ENCODE measurements around the gene ADH7.

The ADH7 gene

DNA sequence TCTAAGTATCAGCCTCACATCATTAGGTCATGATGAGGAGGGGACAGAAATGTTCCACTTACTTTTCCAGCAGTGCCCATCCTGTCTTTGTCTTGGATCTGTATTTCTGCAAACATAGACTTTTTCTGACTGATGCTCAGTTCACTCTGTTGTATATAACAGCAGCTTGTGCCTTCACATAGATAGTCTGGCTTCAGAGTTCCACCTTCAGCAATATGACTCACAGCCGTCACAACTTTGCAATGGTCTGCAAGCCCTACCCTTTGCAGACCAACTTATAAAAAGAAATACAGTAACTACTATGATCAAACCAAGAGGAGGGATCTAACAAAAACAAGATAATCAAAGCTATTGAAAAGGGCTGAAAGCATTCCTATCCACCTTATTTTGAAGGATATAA is at the start of gene ADH7:
ADH7 (minus strand) TSS at position 189 of the 400 bp plus-strand sequence; CDS start at position 80, 109 bp downstream.
- no peak for DNase-seq (ENCODE audit: low spot score)

DNA sequence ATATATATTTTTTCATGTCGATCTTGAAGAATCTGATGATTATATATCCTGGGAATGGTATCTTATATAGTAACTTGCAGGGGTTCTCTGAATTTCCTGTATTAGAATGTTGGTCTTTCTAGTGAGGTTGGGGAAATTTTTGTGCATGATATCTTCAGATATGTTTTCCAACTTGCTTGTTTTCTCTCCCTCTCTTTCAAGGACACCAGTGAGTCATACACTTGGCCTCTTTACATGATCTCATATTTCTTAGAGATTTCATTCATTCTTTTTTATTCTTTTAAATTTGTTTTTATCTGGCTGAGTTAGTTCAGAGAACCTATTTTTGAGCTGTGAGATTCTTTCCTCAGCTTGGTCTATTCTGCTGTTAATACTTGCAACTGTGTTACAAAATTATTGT is 48.5 kb upstream of the ADH7 start:
- DNase-seq (ENCODE audit: low spot score), result no peak

DNA sequence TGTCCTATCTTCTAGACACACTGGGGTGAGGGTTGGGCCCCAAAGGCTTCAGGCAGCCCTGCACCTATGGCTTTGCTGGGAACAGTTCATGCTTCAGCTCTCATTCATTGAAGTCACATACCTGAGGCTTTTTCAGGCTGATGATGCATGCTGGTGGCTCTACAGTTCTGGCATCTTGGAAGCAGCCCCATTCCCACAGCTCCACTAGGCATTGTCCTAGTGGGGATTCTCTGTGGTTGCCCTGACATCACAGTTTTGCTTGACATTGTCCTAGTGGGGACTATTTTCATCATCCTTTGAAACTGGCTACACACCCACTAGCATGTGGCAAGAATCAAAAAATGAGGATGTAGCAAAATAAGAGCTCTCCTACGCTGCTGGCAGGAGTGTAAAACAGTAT is 38.0 kb upstream of the ADH7 start:
- DNase-seq (ENCODE audit: low spot score), result no peak

DNA sequence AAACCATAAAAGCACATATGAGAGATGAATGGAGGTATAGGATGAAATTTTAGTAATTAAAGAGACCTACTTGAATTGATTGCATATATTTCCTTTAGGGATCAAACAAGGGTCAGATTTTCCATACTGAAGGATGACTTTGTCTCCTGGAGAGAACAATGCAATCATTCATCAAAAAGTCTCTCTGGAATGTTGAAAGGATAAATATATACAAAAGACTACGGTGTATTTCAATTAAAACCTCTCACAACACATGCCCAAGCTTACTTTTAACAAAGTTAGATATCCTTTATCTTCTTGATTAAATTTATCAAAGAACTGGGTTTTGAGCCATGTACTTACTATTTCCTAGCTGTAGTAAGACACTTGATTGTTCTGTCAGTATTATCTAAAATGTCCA is 36.8 kb upstream of the ADH7 start:
- DNase-seq (ENCODE audit: low spot score), result no peak

DNA sequence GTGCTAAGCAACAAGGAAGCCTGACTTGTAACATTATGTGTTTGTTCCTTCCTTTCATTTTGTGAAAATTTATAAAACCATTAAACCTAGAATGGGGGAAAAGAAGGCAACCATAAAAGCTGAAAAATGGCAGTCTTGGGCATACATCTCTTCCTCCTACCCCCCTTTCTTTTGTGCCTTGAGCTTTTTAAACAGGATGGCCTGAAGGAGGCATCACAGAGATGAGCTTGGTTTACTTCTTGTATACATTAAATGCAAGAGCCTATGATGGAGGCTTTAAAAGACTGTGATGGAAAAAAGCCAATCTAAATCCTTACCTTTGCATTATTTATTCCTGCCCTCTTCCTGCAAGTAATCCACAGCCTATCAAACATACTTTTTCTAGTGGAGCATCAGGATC is 36.2 kb upstream of the ADH7 start:
- no peak for DNase-seq (ENCODE audit: low spot score)

DNA sequence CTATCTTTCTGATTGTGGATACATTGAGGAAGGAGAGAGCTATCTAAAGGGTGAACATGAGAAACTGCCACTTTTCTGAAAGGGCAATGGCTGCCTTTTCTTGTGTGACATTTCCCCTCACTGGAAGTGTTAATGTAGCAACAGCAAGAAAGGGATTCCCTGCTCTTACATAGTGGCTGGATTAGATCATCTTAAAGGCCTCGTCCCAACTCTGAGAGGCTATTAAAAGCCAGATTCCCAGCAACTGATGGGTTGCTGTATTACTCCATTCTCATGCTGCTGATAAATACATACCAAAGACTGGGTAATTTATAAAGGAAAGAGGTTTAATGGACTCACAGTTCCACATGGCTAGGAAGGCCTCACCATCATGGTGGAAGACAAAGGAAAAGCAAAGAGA is 33.7 kb upstream of the ADH7 start:
- DNase-seq (ENCODE audit: low spot score), result no peak

DNA sequence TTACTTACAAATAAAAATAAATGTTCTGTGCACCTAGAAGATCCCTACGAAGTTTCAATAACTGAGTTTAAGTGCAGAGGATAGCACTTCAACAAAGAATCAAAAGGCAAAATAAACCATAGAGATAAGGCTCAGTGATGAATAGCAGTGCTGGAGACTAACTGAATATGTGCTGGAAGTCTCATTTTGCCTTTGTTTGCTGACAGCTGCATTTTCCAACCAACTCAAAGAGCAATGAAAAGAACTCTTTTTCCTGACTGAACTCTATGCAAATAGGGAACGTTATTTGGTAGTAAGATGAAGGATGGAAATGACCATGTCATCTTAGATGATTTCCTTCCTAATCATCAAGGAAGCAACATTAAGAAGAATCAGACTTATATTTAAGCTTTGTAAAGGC is 32.7 kb upstream of the ADH7 start:
- no peak for DNase-seq (ENCODE audit: low spot score)

DNA sequence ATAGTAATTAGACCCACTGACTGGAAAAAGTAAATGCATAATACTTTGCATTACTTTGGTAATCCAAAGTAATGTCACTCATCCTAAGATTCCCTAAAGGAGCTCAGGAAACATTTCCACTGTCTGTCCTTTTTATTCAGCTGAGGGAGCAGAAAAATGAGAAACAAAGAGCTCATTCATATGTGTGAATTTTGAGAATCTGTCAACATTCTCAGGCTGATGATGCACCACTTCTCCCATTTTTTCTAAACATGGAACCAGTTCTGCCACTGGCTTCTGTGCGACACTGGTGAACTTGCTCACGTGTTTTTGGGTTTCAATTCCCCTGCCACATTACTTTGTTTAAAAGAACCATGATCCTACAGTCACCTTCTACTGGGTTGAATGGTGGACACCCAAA is 28.4 kb upstream of the ADH7 start:
- DNase-seq (ENCODE audit: low spot score), result no peak

DNA sequence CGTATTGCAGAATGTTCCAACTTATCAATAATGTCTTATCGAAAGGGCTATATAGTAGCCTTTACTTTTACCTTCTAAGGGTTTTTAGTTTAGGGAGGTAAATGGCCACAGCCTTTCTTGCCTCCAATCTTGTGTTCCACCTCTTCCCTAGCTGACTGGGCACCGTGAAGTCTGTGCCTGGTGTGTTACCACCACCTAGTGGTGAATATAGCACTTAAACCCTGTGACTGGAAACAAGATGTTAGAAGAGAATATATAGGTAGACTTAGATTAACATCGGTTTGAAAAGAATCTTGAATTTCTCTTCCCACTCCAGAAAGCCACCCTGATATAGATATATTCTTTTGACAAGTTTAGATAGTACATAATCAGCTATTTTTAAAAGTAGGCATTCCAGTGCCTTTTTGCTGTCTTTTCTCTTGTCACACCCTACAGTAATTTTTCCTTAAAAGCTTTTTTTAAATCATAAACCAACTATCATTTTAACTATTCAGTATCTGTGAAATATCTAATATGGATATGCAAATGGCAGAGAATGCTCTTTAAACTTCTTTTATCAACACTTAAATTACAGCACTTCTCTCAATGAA is 27.8 kb upstream of the ADH7 start:
- peak; percentile 68 for DNase-seq (ENCODE audit: low spot score)

DNA sequence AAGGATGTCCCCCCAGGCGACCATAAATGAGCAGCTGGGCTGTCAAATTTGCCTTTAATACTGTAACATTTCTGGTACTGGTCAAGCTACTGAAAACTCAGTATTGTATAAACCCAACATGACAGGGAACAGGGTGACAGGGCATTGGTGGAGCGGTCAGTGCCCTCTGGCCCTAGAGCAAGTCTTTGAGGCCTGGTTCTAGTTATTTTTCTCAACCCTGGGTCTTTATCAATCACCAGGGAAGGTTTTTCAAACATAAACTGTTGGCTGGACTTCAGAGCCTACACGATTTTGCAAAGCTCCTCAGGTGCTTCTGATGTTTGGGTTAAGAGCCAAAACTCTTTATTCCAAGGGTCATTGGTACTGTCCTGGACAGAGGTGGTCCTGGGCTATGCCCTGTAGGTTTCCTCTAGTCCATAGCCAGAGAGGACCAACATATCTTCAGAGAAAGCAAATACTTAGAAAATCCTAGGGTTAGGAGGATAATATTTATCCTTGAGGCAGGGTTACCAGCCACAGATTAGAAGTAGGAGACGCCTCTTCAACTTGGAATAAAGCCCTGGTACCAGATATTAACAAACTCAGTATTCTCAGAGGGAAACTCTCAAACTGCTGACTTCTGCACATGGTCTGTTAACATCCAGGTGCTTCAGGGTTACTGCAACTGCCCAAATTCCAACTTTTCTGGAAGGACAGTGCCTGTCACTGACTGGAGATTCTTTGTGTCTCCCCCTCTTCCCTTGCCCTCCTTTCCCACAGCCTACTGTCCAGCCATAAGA is 26.7 kb upstream of the ADH7 start:
- no peak for DNase-seq (ENCODE audit: low spot score)

DNA sequence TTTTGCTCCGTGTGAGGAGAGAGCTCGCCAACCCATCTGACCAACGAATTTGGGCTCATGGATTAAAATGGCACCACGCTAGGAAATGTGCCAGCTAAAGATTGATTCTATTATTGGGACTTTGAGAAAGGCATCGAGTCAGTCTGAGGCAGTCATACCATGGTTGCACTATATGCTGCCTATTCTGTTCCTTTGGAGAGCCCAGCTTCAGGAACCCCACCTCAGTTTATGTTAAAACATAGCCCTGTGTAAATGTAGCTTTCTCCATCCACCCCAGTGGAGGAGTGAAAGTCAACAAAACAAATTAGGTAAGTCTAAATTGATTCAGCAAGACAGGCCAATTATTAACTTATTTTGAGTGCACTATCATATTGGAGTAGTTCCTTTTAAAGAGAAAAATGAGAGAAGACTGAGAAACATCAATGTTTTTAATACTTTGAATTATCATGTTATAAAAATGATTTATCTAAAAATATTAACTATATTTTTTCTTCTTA is 24.5 kb upstream of the ADH7 start:
- no peak for DNase-seq (ENCODE audit: low spot score)

DNA sequence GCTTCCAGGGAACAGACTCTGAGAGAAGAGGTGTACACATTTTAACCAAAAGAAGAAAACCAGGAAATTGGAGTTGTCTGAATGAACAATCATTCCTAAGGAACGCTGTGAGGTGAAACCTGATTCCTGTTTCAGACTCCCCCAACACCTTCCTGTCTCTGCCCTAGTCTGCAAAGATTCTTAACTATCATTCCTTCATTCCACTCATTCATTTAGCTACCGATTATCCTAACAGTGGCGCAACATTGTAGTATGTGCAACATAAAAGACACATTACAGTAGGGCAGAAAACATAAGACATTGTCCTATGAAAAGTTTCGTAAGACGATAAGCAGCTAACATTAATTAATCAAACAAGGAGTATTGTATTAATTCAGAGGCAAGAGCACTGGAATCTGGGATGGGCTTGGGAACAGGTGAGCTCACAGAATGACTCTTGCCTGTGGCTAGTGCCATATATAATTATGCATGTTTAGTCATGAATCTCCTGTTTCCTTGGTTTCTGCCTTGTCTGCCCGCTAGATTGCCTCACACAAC is 23.8 kb upstream of the ADH7 start:
- no peak for DNase-seq (ENCODE audit: low spot score)

DNA sequence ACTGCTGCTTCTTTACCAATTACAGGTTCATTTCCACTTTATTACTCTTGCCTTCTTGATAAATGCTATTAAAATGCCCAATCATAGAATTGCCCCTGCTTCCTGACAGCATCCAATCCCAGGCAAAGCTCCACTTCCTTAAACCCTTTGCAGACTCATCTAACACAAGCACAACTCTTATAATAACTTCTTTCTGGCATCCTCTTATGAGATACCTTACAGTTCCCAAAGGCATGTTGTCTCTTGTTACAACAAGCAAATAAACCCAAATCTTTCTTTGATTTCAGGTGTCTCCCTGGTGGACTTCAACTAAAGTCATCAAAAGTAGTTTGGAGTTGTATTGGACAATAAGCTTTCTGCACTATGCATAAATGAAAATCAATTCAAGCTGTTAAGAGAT is 22.5 kb upstream of the ADH7 start:
- no peak for DNase-seq (ENCODE audit: low spot score)

DNA sequence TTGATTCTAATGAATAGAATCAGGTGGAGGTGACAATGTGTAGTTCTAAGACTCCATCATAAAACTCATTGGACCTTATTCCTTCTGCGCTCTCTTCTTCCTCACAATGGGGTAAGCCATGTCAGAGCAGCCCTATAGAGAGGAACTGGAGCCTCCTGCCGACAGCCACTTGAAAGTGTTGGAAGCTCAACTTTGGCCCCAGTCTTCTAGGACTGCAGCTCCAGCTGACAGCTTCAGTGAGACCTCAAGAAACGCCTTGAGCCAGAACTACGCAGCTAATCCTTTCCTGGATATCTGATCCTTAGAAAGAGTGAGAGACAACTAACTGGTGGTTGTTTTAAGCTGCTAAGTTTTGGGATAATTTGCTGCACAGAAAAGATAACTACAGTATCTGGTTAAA is 22.1 kb upstream of the ADH7 start:
- no peak for DNase-seq (ENCODE audit: low spot score)

DNA sequence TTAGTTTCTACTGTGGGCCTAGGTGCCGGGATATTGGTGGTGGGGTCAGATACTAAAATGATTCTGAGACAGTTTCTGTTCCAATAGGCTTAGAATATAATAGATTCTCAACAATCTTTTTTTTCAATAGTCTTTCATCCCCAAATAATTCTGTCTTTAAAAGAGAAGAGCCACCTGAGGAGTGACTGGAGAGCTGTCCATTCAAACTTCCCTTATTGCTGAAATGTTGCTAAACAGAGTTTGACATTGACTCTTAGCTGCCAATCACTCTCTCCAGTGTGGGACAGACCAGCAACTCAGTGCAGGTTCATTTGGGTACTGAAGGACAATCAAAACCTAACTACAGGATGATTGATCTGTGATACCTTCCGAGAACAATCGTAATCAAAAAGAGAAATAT is 12.4 kb upstream of the ADH7 start:
- DNase-seq (ENCODE audit: low spot score), result no peak

DNA sequence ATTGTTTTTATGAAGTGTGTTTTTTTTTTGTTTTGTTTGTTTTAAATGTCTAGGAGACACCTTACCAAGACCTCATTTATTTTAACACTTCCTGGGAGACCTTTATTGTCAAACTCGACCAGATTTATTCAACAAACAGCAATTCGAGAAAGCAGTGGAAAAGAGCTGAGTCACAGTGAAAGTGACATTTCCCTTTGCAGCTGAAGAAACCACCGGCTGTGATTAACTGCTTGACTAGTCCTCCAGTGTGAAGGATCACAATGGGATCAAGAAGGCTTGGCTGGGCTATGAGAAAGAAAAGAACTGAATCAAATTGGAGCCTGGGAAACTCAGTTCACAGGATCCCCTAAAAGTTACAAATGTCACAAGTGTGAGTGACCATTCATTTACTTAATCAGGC is 11.9 kb upstream of the ADH7 start:
- DNase-seq (ENCODE audit: low spot score), result peak; percentile 64

DNA sequence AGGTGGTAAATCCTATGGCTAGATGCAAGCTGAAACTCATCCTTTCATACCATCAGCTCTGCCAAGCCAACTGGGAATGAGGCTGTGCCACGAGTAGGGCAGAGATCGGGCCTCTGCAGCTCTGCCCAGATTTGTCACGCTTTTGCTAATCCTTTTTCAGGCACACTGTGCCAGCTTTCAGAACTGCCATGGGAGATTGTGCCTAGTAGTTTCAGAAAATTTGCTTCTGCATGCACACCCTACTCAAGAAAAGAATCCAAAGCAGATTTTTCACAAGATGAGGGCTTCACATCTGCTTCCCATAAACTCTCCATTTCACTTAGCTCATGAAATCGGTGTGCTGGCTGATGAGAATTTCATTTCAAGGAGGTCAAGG is 3.3 kb upstream of the ADH7 start:
- DNase-seq (ENCODE audit: low spot score), result no peak

DNA sequence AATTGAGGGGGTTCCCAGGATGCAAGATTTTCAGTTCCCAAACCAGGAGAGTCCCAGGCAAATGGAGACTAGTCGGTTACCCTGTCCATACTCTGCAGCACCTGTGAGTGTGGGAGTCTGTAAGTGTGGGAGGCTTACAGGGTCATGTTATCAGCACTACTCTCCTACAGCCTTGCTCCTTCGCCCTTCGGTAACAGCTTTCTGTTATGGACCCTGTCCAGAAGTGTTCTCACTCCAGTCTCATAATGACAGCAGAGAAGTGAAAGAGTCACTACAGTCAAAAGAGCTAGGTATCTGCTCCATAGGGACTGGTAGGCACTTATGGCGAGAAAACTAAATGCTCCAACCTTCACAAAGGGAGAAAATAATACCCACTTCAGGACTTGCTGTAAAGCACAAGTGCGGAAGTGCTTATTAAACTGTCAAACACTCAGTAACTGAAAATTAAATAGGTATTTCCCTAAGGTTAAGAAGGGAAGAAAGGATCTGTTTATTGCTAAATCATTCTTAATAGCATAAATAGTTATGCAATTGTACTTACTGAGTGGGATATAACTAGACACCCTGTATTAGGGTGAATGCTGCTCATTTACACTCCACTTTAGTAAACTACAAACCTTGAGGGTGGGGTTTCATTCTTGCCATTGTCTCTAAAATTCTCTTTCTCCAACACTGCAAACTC is 2.7 kb upstream of the ADH7 start:
- DNase-seq (ENCODE audit: low spot score), result no peak

DNA sequence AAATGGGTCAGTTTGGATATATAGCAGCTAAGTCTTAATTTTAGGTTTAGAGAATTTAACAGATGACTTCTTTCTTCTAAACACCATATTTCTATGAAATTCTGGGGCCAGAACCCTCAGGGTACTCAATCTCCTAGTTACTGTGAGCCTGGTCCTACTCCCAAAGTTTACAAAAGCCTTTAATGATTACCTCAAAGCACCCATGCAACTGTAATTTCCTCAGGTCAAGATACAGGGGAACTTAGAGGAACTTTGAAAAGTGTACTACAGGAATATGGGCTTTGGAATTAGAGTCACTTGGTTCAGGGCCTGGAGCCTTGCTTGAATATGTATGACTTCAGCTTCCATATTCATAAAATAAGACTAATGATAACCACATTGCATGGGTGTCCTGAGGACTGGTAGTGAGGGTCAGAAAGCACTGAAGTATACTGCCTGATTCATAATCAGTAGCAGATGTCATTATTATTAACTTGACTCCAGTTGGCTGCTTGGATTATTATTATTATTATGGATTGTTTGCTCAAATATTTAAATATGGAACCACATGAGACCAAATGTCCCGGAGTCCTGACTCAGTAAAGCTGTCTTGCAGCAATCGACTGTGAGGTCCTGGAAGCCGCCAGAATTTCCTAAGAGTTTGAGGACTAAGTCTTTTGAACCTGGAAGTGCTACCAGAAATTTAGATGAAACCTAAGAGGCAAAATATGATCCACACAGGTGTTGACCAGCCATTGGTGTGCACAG is 2.0 kb upstream of the ADH7 start:
- DNase-seq (ENCODE audit: low spot score), result no peak

DNA sequence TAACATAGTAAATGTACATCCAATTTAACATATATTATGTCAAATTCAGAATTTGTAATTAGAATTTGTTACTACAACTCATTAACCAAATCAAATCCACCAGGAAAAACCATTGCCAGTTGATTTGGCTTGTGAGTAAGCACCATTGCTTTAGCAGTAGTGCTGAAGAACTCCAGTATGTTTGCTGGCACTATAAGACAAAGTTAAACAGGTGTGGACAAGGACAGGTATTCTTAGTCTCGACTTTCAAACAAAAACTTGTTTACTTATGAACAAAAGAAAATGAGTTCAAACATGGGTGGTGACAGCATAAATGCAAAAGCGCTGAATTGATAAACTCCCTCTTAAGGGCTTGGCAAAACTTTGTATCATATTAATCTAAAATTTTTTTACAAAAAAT is 1.3 kb upstream of the ADH7 start:
- DNase-seq (ENCODE audit: low spot score), result no peak

DNA sequence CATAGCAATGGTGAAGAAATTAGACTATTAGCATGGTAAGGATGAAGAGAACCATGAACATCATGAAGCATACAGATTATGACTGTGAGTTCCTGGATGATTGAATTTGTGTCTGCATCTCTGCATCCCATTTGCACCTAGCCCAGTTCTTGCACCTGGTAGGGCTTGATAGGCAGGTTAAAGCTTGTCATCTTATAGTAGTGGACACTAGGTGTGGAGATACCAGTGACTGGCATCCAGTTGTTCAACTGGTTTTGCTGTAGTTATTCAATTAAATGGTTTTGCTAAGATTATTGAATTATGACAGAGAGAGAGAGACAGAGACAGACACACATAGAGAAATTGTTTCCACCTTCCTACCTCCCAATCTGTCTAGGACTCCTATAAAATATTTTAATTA is 5.0 kb downstream of the ADH7 start:
- no peak for DNase-seq (ENCODE audit: low spot score)

DNA sequence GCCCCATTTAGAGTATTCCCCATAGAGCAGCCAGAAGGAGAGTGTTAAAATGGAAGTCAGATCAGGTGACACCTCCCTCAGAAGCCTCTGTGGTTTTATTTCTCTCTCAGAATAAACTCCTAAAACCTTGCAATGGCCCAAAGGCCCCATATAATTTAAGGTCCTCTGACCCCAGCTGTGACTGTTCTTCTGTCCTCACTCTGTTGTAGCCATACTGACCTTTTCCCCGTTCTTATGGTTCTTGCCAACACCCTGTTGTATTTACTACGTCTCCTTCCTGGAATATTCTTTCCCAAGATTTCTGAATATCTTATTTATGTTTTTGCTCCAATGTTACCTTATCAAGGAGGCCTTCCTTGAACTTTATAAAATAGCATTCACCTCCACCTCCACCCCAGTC is 18.0 kb downstream of the ADH7 start:
- DNase-seq (ENCODE audit: low spot score), result no peak
